MG63 (cell line): ENCODE data around the gene TH. TPM values are rescaled to one million over a fixed set of nuclear protein-coding genes. Genes with fewer than 3 reads are reported as not detected.

Experiments
- DNase-seq: peaks from one replicate; pipeline ENCODE4 v3.0.0-alpha.2; 2020
- H3K27me3 ChIP-seq: fragments of 250-450 bp; sonication (Bioruptor Pico); 2 replicates; pipeline ENCODE4 v1.5.1; 2020; ENCODE audit warnings: mild to moderate bottlenecking, moderate library complexity
- H3K36me3 ChIP-seq: fragments of 250-450 bp; sonication (Bioruptor Pico); 2 replicates; pipeline ENCODE4 v1.5.1; 2020; ENCODE audit warnings: mild to moderate bottlenecking, moderate library complexity
- H3K4me3 ChIP-seq: fragments of 250-450 bp; sonication (Bioruptor Pico); 2 replicates; pipeline ENCODE4 v1.5.1; 2020; ENCODE audit warnings: mild to moderate bottlenecking, moderate library complexity
- H3K9me3 ChIP-seq: fragments of 250-450 bp; sonication (Bioruptor Pico); 2 replicates; pipeline ENCODE4 v1.5.1; 2020; ENCODE audit warnings: mild to moderate bottlenecking, moderate library complexity
- total RNA-seq: library from RNA; depleted of rRNA; stranded (reverse); fragments of >200 nt; shearing (Covaris generic); gene quantifications from 2 replicates; pipeline ENCODE4 v1.2.3, GENCODE V29; 2014; ENCODE audit warnings: low replicate concordance; rRNA removed

The TH gene
- total RNA-seq, 1 experiment from 2014 or later = not detected

DNA sequence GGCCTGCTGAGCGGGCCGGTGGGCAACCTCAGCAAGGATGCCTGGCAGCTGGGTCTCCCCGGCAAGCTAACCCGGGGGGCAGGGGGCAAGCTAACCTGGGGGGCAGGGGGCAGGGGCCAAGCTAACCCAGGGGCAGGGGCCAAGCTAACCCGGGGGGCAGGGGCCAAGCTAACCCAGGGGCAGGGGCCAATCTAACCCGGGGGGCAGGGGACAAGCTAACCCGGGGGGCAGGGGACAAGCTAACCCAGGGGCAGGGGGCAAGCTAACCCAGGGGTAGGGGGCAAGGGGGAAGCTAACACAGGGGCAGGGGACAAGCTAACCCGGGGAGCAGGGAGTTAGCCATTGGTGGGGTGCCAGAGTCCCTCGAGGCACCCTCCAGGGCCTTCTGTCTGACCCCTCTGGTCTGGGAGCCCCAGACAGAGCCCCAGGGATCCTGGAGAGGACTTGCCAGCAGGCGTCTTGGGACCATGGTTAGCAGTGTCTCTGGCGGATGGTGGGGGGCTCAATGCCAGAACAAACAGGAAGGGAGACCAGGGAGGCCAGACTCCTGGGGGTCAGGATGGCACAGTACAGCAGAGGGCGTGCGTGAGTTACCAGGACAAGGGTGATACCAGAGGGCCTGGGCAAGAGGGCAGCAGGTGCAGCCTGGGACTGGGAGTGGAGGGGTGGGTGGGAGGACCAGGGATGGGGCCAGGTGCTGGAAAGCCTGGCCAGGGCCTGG is 48.5 kb downstream of the TH start:
- no peak for DNase-seq
- H3K27me3 ChIP-seq = no peaks in the 10 kb centered on the region; the same call in 1 of the 2 replicates
- H3K4me3 ChIP-seq = no peak overlapping the region
- no peaks in the 10 kb centered on the region for H3K9me3 ChIP-seq
- H3K36me3 ChIP-seq = no peaks in the 10 kb centered on the region

DNA sequence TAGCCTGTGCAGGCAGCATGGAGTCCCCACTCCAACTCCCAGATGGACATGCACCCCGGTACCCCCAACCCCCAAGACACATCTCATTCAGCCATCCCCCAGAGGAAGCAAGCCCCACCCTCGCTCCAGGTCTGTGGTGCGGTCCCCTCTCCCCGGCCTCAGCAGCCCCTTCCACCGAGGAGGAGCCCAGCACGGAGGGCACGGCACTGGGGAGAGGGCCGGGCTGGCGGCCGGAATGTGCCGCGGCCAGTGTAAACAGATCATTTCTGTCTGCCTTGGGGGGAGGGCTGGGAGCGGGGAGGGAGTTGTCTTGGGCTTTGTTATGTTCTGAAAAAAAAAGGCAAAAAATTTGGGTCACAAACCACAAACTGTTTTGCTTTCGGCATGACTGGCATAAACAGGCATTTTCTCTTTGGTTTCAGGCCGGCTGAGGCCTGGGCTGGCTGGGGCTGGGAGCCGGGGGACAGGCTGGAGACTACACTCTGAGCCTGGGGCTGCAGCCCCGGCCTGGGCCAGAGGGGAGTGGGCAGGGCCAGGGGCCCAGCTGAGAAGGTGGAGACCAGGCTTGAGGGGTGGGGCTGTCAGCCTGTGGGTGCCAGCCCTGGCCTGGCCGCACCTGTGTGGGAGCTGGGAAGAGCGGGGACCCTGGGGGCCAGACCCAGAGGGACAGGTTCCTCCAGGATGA is 49.3 kb downstream of the TH start:
- Histone ChIP-seq H3K27me3 (no peaks in the 10 kb centered on the region; the same call in 1 of the 2 replicates), H3K36me3 (no peaks in the 10 kb centered on the region), H3K4me3 (no peak overlapping the region), H3K9me3 (peaks cover 2% of the 10 kb centered on the region)
- no peak for DNase-seq

DNA sequence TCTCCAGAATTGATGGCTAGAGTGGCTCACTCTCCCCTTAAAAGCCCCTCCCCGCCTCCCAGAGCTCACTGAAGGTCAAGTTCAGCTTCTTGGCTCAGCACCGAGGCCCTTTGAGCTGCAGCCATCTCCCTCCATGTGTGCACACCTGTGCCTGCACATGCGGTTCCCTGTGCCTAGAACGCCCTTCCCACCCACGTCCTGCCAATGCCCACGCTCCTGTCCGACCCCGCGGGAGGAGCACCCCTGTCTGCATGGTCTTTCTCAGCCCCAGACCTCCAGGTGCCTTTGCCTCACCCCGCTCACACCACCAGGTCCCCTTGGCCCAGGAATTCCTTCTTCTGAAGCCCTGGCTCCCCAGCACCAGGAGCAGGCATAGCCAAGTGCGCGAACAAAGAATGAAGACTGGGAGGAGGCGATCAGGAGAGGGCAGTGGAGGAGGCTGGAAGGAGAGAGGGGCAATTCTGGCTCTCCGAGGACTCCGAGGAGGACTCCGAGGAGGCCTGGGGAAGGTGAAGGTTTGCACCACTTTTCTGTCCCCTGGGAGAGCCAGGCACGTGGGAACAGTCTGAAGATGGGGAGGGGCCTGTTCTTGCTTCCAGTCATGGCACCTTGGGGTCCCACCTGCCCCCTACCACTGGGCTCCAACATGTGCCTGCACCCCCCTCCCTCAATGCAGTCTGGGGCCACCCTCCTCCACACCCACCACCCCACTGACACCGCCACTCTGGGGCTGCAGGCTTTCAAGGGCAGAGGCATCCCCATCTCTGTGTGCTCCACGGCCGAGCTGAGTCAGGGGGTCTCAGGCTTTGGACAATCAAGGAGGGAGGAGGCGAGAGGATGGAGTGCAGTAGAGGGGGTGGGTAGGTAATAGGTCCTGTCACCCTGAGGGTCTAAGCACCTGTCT is 50.1 kb downstream of the TH start:
- no peak overlapping the region for H3K4me3 ChIP-seq
- H3K27me3 ChIP-seq = no peaks in the 10 kb centered on the region; the same call in 1 of the 2 replicates
- H3K36me3 ChIP-seq = no peaks in the 10 kb centered on the region
- no peak for DNase-seq
- peaks cover 10% of the 10 kb centered on the region for H3K9me3 ChIP-seq

DNA sequence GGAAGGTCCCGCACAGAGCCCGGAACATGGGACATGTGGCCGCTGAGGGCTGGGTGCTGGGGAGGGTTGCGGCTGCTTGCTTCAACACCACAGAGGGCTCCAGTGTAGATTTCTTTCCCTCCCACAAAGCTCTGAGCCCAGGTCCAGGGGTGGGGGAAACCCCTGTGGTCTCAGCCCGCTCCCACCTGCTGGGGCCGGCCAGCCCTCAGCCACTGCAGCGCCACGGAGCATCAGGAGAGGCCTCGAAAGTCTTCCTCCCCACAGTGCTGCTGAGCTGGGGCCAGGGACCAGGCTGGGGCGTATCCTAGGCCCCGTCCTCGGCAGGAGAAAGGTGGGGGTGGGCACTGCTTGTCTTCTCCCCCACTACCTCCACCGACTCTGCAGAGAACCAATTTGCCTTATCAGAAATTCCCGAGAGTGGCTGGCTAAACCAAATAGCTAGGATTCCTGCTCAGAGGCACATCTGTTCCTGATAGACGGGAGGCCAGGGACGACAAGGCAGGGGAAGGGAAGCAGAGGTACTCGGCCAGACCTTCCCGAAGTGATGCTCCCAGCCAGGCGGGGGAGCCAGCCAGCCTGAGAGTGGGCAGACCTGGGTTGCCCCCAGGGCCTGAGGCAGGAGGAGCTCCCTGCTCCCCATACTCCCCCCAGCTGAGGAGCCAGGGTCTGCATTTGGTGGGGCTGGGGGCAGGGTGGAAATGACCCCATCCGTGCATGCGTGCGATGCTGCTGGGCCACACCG is 51.1 kb downstream of the TH start:
- H3K9me3 ChIP-seq = peaks cover 16% of the 10 kb centered on the region
- H3K36me3 ChIP-seq = no peaks in the 10 kb centered on the region
- no peak overlapping the region for H3K4me3 ChIP-seq
- no peak for DNase-seq
- H3K27me3 ChIP-seq = no peaks in the 10 kb centered on the region; the same call in 1 of the 2 replicates

DNA sequence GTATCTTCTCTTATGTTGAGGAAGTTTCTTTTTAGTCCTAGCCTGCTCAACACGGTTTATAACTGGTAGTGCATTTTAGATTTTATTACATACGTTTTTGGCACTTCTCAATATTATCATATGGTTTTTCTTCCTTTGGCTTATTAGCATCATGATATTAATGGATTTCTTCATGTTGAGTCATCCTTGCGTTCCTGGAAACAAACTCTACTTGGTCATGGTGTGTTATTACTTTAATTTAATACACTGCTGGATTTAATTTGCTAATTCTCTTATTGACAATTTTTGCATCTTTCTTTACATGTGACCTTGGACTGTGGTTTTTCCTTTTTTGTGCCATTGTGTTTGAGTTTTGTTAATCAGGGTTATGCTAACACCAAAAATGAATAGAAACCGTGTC is 52.9 kb downstream of the TH start:
- peaks cover 16% of the 10 kb centered on the region for H3K9me3 ChIP-seq
- no peaks in the 10 kb centered on the region for H3K36me3 ChIP-seq
- no peaks in the 10 kb centered on the region; the same call in 1 of the 2 replicates for H3K27me3 ChIP-seq
- H3K4me3 ChIP-seq = no peak overlapping the region
- DNase-seq = no peak

DNA sequence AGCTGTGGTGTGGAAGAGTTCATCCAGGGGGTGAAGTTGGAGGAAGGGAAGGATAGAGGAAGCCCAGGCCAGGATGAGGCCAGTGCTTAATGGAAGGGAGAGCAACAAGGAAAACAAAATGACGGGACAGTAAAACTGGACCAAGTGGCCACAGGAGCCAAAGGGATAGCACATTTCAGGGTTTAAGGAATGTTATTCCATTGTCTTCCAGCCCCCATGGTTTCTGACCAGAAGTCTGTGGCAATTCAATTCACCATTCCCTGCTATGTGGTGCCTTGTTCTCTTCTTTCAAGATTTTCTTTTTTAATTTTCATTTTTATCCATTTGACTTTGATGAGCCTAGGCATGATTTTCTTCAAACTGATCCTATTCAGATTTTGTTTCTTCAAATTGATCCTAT is 54.9 kb downstream of the TH start:
- Histone ChIP-seq H3K27me3 (no peaks in the 10 kb centered on the region; the same call in 1 of the 2 replicates), H3K4me3 (no peak overlapping the region), H3K36me3 (no peaks in the 10 kb centered on the region), H3K9me3 (peaks cover 16% of the 10 kb centered on the region)
- DNase-seq = no peak

DNA sequence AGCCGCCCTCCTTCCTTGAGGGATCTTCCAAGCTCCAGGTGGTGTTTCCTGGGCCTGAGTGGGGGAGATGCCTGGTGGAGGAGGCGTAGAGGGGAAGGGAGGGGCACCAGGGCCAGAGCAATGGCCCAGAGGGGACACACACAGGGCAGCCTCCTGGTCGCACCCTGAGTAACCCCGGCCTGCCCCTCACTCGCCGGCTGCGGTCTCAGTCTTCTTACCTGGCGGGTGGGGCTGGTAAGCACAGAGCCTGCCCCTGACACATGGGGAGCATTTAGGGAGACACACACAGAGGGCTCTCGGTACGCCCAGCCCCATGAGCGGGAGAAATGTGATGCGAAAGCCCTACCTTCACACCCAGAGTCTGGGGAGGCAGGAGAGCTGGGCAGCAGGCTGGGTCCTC is 56.3 kb downstream of the TH start:
- no peak for DNase-seq
- H3K27me3 ChIP-seq = no peaks in the 10 kb centered on the region; the same call in 1 of the 2 replicates
- no peaks in the 10 kb centered on the region for H3K36me3 ChIP-seq
- H3K4me3 ChIP-seq = no peak overlapping the region
- H3K9me3 ChIP-seq = peaks cover 16% of the 10 kb centered on the region

DNA sequence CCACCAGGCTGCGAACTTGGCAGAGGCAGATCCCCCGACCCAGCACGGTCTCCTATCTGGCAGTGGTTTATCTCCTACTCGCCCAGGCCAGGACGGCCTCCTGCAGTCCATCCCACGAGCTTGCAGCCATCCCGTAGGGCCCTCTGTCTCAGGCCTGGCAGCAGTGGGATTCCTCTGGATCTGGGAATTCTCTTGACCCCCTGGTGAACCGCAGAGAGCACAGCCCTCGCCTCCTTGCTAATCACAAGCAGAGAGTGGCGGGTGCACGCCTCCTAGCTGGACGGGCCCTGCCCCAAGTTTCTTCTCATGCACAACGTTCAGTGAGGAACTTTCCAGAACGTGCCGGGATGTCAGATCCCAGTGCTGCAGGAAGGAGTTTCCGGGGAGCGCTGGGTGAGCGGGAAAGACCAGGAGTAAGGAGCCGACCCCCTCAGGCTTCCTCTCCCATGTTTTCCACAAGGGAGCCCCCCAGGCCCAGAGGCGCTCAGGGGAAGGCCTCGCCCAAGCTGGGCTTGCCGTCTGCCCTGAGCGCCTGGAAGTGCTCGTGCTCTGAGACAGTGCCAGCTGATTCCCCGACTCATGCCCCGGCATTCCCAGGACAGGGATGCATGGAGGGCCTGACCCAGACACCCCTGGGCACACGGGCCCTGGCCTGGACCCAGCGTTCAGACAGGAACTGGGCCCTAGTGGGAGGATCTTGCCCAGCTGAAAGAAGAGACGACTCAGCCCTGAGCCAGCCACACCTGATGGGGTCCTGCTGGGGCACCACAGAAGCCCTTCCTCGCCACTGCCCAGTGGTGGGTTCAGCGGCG is 57.0 kb downstream of the TH start:
- Histone ChIP-seq H3K36me3 (no peaks in the 10 kb centered on the region), H3K27me3 (no peaks in the 10 kb centered on the region; the same call in 1 of the 2 replicates), H3K4me3 (no peak overlapping the region), H3K9me3 (peaks cover 16% of the 10 kb centered on the region)
- no peak for DNase-seq

Other genes starting within 250 kb of the TH start
- gene MRPL23, start 224.5 kb downstream of the TH start, total RNA-seq = 26.6 TPM in 1 of 2 replicates, not detected in the other
- gene H19, start 174.0 kb downstream of the TH start, total RNA-seq = not detected in 2 replicates
- gene IGF2, start 32.4 kb downstream of the TH start, total RNA-seq = not detected in 2 replicates
- gene INS, start 10.6 kb downstream of the TH start, total RNA-seq = not detected in 2 replicates
- not detected in 2 replicates for gene ASCL2, start 98.8 kb upstream of the TH start, total RNA-seq
- 8.4 and 18.1 TPM in 2 replicates for gene C11orf21, start 130.1 kb upstream of the TH start, total RNA-seq
- 4.3 and 6.0 TPM in 2 replicates for gene TSPAN32, start 130.2 kb upstream of the TH start, total RNA-seq
- 141 and 182 TPM in 2 replicates for gene CD81, start 205.5 kb upstream of the TH start, total RNA-seq
- 58.7 and 90.1 TPM in 2 replicates for gene TSSC4, start 228.9 kb upstream of the TH start, total RNA-seq